Islet of Langerhans (tissue), 1 donor: ENCODE measurements around the gene DOK1.

ENCODE experiments used
- FAIRE-seq: peaks from one replicate; lab custom pipeline; 2011; peaks lifted over from hg19 to GRCh38; lab: Jason Lieb, UNC

DOK1 gene

DNA sequence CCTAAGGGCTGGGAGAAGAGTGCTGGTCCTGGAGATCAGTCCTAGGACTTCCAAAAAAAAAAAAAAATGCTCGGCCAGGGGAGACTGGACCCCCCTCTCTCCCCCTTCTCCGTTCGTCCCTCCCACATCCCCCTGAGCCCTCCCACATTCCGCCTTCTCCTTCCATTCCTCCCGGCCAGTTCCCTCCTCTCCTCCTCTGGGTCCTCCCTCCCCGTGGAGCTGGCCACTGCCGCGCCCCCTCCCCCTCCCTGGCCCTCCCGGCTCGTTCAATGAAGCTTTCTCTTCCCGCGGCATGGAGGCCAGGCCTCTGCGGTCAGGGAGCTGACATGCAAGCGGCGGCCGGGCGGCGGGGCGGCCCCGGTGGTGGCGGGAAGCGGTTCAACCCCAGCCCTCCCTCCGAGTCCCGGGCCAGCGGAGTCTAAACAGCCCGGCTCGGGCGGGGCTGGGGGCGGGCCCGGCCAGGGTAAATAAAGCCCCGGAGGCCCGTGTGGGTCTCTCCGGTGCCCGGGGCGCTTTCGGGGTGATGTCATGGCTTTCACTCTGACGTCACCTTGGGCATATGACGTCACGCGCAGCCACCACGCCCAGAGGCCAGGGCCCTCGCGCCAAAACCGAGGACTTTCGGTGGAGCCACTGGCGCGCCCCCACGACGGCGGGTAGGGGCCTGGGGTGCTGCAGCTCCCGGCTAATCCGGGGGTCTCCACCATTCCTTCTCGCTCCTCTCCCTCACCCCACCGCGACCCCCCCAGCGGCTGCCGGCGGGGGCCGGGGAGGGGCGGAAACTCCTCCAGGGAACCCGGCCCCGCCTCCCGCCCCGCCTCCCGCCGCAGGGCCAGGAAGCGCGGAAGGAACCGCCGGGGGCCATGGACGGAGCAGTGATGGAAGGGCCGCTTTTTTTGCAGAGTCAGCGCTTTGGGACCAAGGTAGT, at the start of gene DOK1, which contains the start of gene LOXL3:
Gene DOK1 (plus strand): TSS at position 829 of the 928 bp plus-strand sequence. CDS start 35 bp downstream, at position 864.
Gene LOXL3 (minus strand): TSS at position 51 of the 928 bp plus-strand sequence. CDS start 1,308 bp downstream, outside the sequence.
- FAIRE-seq: no peak

DNA sequence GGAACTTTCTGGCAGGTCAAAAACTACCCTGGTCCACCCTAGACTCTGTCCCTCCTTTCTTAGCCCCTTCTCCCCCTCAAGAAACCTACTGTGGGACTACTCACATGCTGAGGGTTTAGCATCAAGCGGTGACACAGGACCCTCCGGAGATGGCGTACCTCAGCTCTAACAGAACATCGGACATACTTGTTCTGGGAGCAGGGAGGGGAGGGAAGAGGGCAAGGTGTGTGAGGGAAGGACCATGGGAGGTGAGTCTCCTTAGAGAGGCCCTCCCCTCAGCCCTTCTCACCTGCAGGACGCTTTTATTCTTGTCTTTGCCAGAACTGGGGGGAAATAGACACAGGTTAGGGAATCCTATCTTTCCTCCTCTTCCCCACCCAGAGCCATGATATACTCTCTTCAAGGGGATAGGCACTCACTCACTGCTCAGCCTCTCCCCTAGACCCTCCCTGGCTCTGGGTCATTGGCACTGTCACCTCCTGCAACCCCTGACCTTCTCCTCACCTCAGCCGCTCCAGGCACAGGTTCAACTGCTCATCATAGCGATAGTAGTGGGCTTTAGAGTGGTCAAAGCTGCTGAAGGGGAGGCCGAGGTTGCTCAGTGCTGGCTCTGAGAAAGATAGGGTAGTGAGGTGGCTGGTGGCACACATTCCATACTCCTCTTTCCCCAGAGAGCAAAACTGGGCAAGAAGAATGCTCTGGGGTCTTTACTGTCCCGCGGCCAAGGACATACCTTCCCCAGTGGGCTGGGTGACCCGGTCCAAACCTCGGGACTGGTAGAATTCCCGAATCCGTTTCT, 48.9 kb upstream of the DOK1 start:
- no peak for FAIRE-seq

DNA sequence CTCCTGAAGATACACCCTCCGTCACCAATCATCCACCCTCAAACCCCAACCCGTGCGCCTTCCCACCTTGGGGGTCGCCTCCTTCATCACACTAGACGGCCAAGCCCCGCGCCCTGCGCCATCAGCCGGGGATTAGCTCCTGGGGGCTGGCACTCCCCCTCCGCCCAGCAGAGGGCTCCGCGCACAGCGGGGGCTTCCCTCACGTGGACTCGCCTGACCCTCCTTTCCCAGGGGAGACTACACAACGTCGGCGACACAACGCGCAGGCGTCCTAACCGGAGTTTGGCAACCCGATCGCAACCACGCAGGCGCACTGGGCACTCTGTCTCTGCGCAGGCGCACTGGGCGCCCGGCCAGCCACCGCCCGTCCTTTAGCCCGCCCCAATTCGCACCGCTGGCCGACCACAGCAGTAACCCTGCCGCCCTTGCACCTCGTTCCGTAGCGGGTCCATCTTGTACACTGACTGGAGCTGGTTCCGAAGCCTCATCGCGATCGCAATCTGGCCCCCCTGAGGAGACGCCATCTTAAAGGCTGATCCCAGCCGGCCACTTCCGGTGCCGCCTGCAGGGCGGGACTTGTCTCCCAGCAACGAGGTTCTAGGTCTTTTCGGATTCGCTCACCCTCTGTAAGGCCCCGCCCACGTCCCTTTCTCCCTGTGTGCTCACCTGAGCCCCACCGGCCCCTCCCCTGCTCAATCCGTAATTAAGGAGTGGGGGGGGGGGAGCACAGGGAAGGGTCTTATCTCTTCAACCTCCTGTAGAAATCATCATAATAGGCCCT, 47.2 kb upstream of the DOK1 start, which contains the start of gene PCGF1:
Gene PCGF1 (minus strand): TSS at position 551 of the 781 bp plus-strand sequence. CDS start 27 bp downstream, at position 524.
- FAIRE-seq: no peak

DNA sequence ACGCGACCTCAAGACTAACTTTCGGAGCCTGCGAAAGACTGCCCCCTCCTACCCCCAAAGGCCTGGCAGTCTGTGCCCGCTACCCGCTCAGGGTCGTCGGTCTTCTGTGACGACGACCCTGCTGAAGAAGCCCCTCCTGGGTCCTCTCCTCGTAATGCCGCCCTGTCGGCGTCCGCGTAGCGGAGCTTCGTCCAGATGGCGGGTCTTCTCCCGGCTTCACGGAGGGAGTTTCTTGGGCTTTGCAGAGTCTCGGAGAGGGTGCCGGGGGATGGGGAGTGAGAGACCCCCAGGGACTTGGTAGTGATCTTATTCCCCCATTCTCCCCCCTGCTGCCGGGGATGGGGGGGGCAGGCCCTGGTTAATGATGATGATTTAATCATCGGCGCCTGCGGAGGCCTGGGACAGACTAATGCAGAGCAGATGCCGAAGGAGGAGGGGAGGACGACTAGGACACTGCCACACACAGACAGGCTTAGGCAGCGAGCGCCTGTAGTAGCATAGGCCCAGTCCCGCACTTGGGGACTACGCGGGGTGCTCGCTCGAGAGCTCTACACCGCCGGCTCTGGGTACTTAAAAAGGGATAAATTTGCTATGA, 46.5 kb upstream of the DOK1 start:
- FAIRE-seq: no peak

DNA sequence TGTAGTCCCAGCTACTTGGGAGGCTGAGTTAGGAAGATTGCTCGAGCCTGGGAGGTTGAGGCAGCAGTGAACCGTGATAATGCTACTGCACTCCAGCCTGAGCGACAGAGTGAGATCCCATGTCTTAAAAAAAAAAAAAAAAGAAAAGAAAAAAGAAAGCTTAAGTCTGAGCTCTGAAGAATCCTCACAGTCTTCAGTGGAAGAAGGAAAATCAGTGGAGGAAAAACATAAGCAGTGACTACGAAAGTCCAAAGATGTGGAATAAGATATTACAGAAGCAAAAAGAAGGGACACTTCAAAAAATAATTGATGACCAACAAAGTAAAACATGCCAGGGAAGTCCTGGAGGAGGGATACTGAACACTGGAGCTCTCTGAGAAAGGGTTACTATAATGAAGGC, 44.2 kb upstream of the DOK1 start:
- FAIRE-seq: no peak

DNA sequence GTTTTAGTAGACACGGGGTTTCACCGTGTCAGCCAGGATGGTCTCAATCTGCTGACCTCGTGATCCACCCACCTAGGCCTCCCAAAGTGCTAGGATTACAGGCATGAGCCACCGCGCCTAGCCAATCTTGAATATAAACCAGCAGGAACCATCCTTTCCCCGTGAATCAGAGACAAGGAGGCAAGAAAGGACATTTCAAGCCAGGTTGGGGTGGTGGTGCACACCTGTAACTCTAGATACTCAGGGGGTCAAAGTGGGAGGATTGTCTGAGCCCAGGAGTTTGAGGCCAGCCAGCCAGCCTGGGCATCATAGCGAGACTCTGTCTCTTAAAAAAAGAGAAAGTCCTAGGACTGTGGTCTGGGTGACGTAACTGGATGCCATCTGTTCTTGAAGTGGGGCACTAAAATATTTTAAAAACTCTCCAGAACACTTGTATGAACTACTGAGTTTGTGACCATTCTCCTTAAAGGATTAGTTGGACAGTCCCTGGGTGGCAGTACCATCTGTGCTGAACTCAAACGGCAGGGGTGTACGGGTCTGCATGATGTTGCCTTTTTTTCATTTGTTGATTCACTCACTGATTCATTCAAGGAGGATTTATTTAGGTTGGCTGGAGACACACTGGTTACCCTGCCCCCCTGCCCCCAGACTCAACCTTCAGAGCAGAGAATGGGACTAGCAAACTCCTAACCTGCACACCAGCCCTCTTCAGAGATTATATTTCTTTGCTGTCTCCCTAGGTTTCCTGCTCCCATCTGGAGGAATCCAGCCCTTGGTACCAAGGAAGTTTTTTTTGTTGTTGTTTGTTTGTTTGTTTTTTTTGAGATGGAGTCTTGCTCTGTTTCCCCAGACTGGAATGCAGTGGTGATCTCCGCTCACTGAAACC, 43.2 kb upstream of the DOK1 start:
- FAIRE-seq: no peak

DNA sequence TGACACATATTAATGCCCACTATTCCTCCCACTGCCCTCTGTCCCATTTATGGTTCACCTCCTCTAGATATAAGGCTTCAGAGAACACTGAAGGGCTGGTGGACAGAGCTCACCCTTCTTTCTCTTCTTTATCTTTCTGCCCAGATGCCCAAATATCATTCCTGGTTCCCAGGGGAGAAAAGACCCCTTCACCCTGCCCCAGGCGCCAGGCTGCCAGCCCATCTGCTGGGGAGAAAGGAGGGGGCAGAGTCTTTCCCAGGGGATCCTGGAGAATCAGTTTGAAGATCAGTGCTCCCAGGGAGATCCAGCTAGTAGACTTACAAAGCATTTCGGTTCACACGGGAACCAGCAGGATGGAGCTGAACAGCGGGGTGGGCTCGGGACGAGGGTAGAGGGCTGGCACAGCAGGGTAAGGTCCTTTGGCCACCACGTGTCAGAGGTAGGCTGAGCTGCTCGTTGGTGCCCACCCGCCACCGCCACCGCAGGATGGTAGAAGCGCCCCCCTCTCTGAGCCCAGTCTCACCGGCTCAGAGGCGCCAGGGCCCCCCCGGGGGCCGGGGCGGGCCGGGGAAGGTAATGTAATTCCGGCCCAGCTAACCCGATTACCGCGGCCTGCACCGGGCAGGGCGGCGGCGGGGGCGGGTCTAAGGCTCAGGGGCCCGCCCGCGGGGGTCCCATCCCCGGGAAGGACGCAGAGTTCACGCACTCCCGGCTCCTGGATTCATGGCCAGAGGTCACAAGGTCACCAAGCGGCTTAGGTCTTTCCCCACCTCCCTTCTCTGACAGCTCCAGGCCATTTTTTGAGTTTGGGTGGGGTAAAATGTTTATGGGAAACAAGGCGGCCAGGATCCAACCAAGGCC, 41.5 kb upstream of the DOK1 start:
- FAIRE-seq: no peak

DNA sequence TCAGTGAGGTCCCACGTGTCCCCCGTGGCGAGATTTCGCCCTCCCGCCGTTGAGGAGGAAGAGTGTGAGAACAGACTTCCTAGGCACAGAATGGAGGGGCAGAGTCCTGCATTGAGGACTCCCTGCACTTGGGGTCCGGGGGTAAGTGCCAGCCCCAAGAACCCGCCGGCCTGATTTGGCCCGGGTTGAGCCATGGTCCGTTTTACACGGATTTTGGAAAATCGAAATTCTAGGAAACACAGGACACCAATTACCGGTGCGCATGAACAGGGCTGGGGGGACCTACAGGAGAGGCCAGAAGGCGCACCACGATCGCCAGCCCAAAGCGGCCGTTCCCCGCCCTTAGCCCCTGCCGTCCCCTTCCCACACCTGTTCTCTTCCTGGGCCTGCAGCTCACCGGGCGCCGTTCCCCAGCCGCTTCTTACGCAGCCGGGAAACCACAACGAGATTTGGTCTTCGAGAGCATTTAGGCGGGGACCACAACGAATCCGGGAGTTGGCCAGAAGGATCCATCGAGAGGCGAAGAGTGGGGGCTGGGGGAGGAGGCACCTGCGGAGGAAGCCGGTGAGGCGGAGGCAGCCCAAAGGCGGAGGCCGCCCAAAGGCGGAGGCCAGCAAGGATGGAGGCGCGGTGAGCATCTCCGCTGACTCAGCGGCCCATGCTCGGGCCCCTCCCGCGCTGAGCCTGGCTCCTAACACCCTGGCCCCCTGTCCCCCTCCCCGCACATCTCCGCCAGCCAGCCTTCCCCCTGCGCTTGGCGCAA, 40.7 kb upstream of the DOK1 start:
- FAIRE-seq: no peak

DNA sequence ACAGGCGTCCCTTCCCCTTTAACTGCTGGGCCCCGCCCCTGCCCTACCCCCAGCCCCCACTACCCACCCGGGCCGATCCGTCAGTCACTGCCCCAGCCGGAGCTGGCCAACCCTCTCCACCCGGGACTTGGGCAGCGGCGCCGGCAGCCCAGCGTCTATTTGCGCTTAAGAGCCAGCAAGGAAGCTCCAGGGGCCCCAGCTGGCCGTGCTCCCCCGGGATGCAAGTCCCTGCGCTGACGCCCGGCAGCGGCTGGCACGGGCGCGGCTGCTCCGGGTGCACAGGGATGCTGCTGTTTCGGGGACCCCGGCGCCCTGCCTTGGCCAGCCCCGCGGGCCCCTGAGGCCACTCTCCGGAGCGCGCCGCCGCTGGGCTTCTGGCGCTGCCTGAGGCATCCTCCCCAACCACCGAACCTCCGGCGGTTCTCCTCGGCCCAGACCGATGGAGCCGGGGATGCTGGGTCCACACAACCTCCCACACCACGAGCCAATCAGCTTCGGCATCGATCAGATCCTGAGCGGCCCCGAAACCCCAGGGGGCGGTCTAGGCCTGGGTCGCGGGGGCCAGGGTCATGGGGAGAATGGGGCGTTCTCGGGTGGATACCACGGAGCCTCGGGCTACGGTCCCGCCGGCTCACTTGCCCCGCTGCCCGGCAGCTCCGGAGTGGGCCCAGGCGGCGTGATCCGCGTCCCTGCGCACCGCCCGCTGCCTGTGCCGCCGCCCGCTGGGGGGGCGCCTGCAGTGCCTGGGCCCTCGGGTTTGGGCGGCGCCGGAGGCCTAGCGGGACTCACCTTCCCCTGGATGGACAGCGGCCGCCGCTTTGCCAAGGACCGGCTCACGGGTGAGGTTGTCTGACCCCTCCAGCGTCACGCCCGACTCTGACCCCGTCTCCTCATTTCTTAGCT, 39.9 kb upstream of the DOK1 start, which contains the start of gene TLX2:
Gene TLX2 (plus strand): TSS at position 83 of the 903 bp plus-strand sequence. CDS start 357 bp downstream, at position 440.
- no peak for FAIRE-seq

DNA sequence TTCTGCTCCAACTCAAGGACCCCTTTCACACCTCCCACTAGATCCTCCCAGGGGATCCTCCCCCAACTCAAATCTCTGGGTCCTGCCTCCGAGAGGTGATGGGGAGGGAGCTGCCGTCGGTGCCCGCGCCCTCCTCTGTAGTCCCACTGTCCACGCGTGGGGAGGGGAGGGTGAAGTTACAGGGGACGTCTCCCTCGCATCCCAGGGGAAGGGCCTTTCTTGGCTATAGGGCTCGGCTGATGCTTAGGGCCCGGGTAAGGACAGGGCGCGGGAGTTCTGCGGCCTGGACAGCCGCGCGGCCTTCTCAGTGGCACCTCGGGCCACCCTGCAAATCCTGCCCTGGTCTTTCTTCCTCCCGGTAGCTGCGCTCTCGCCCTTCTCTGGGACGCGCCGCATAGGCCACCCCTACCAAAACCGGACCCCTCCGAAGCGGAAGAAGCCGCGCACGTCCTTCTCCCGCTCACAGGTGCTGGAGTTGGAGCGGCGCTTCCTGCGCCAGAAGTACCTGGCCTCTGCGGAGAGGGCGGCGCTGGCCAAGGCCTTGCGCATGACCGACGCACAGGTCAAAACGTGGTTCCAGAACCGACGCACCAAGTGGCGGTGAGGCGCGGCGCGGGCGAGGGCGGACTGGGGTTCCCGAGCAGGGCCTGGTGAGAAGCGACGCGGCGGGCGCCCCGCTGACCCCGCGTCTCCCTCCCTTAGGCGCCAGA, 39.1 kb upstream of the DOK1 start:
- no peak for FAIRE-seq

DNA sequence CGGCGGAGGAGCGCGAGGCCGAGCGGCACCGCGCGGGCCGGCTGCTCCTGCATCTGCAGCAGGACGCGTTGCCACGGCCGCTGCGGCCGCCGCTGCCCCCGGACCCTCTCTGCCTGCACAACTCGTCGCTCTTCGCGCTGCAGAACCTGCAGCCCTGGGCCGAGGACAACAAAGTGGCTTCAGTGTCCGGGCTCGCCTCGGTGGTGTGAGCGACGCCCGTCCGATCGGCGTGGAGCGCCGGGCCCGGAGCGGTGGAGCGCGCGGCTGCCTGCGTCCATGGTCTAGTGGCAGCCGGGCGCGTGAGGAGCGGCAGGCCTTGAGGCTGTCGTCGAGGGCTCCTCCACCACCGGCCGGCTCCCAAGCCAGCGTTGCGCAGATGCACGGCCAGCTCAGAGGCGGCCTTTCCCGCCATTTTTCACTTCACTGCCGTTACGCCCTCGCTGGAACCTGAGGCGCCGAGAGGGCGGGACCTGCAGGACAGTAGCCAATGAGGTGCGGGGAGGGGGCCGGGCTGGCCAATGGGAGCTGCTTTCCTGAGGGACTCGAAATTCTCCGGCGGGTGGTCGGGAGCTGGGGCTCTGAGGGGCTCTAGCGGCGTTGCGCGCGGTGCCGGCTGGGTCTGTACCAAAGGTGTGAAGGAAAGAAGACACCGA, 38.4 kb upstream of the DOK1 start:
- no peak for FAIRE-seq

DNA sequence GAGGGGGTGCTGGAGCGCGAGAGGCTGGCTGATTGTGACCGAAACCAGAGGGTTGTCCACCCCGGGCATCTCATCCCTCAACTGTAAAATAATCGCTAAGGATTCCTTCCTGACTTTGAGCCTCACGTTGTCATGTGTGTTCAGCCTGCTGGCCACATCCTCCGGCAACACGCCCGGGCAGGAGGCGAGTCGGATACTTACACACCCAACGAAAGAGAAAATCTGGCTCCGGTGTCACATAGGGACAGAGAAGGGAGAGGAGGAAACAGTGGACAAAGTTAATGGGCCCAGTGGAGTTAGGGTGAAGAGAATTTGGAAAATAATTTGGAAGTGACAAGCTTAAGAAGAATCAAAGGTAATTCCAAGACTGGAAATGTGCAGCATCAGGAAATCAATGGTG, 37.9 kb upstream of the DOK1 start:
- no peak for FAIRE-seq

DNA sequence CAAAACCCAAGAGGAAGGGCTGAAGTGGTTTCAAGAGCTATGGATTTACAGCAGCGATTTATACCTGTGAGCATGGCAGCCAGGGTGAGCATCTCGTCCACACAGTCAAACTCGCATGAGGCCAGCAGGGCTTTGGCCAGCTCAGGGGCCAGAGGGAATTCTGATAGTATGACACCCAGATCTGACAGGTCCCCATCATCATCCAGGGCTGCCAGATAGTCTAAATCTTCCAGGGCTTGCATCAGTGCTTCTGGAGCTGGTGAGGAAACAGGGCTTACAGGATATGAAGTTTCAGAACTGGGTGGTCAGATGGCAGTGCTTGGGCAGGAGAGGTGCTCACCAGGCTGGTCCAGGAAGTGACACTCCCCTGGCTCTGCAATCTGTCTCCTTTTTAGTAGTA, 32.0 kb upstream of the DOK1 start:
- FAIRE-seq: no peak

DNA sequence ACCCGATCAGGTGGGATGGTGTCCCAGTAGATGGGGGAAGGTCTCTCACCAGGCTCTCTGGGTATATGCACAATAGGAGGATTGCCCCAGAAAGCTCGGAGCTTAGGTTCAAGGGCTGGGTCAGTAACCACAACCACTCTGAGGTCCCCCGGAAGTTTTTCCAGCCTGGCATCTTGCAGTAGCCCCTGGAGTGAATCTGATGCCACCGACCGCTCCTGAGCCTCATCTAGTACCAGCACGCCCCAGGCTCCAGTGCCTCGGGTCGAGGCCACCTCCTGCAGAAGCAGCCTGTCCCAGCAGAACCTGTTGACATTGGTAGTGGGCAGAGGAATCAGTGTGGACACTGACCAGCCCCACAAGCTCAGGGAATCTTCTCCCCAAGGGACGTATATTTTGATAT, 30.5 kb upstream of the DOK1 start:
- FAIRE-seq: no peak

DNA sequence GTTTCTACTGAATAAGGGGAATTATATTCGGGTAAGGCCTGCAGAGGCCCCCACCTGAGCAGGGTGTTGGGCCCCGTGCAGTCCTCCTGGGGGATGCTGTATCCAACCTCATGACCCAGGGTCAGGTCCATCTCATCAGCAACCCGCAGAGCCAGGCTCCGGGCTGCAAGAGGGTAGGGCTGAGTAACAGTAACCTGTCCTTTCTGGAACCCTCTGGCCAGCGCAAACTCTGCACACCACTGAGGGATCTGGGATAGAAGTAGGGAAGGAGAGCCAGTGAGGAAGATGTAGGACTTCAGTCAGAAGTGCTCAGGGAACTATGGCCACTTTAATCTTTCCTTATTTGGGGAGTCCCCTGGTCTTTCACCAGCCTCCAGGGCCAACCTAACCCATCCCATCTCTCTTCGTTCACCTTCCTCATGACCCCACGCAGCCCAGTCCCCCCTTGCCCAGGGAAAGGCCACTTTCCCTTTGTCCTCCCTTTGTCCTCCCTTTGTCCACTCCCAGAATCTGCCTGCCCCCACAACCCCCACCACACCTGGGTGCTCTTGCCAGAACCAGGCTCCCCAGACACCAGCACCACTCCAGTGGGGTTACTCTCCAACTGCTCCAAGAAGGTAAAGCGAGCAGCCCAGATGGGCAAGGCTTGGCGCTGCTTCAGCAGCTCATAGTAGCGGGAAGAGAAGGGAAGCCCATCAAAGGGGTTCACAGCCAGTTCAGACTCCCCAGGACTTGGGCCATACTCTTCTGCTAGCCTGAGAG, 29.4 kb upstream of the DOK1 start:
- no peak for FAIRE-seq
